IgD-negative memory B cell (primary cell): ENCODE data around the gene KLHL40. TPM values are rescaled to one million over a fixed set of nuclear protein-coding genes. Genes with fewer than 3 reads are reported as not detected.
A peak's percentile ranks its signal among the peaks of the same experiment; 100 is the strongest.
"Not testable (repeated sequence)": the region's sequence is repeated elsewhere in the genome, so short reads cannot be mapped to it uniquely, and the experiment has no call there.

Source experiments
- H3K27ac Mint-ChIP-seq, 3 donors: one replicate each; pipeline ENCODE4 v1.8.0; 2020 to 2022; ENCODE audit warnings: mild to moderate bottlenecking in 3 of 3, mixed read lengths in 3 of 3, moderate library complexity in 1 of 3
- H3K27me3 Mint-ChIP-seq: one replicate; pipeline ENCODE4 v1.8.0; 2021; ENCODE audit warnings: mixed read lengths
- H3K36me3 Mint-ChIP-seq: one replicate; pipeline ENCODE4 v1.8.0; 2020; ENCODE audit warnings: mild to moderate bottlenecking, mixed read lengths
- H3K4me1 Mint-ChIP-seq, 3 donors: one replicate each; pipeline ENCODE4 v1.8.0; 2020 to 2022; ENCODE audit warnings: mixed read lengths in 3 of 3, mild to moderate bottlenecking in 1 of 3
- H3K4me3 Mint-ChIP-seq, 4 donors: one replicate each; pipeline ENCODE4 v1.8.0; 2020 to 2022; ENCODE audit warnings: mild to moderate bottlenecking in 4 of 4, mixed read lengths in 4 of 4, moderate library complexity in 3 of 4
- H3K9me3 Mint-ChIP-seq, 3 donors: one replicate each; pipeline ENCODE4 v1.8.0; 2020 to 2021; ENCODE audit warnings: mixed read lengths in 3 of 3, mild to moderate bottlenecking in 1 of 3
- polyA plus RNA-seq: library from polyadenylated mRNA; unstranded; fragments of 300-500 nt; fragmentation: Illumina TruSeq; gene quantifications from one replicate; pipeline ENCODE4 v1.2.3, GENCODE V29; 2021

The KLHL40 gene
- polyA plus RNA-seq, 1 donor from 2014 or later, result not detected

GRCh38 chr3:42708611-42709151 is 23.3 kb downstream of the KLHL40 start:
- Mint-ChIP-seq H3K36me3 (no peaks in the 10 kb centered on the region), H3K4me1 (peaks cover 4 to 9% (median 6%) of the 10 kb centered on the region in 3 donors), H3K4me3 (no peak overlapping the region), H3K27me3 (peaks cover 4% of the 10 kb centered on the region), H3K9me3 (no peaks in the 10 kb centered on the region), H3K27ac (peak overlapping the region in 1 of 3 donors; percentile 83)

GRCh38 chr3:42709621-42710020 is 24.3 kb downstream of the KLHL40 start:
- Mint-ChIP-seq H3K4me3 (no peak overlapping the region), H3K4me1 (peaks cover 9 to 17% (median 12%) of the 10 kb centered on the region in 3 donors), H3K27me3 (peaks cover 4% of the 10 kb centered on the region), H3K9me3 (no peaks in the 10 kb centered on the region), H3K27ac (no peak overlapping the region), H3K36me3 (no peaks in the 10 kb centered on the region)

GRCh38 chr3:42710323-42711021 is 25.1 kb downstream of the KLHL40 start:
- Mint-ChIP-seq H3K9me3 (no peaks in the 10 kb centered on the region), H3K4me3 (no peak overlapping the region), H3K4me1 (peaks cover 9 to 17% (median 12%) of the 10 kb centered on the region in 3 donors)

GRCh38 chr3:42711491-42712343 is 26.4 kb downstream of the KLHL40 start:
- no peaks in the 10 kb centered on the region for H3K9me3 Mint-ChIP-seq
- peaks cover 4% of the 10 kb centered on the region for H3K27me3 Mint-ChIP-seq
- no peaks in the 10 kb centered on the region for H3K36me3 Mint-ChIP-seq
- no peak overlapping the region for H3K27ac Mint-ChIP-seq
- peaks cover 9 to 17% (median 12%) of the 10 kb centered on the region in 3 donors for H3K4me1 Mint-ChIP-seq
- H3K4me3 Mint-ChIP-seq, result no peak overlapping the region

More at GRCh38 chr3:42710323-42711021, 25.1 kb downstream of the KLHL40 start:
- Mint-ChIP-seq H3K27ac (no peak overlapping the region), H3K27me3 (peaks cover 4% of the 10 kb centered on the region), H3K36me3 (no peaks in the 10 kb centered on the region)

GRCh38 chr3:42712344-42712648 is 27.0 kb downstream of the KLHL40 start:
- H3K4me1 Mint-ChIP-seq, result peaks cover 9 to 17% (median 12%) of the 10 kb centered on the region in 3 donors
- H3K36me3 Mint-ChIP-seq, result no peaks in the 10 kb centered on the region
- H3K27ac Mint-ChIP-seq, result no peak overlapping the region
- H3K27me3 Mint-ChIP-seq, result peaks cover 3% of the 10 kb centered on the region
- H3K9me3 Mint-ChIP-seq, result no peaks in the 10 kb centered on the region
- H3K4me3 Mint-ChIP-seq, result peak overlapping the region in 1 of 4 donors; percentile 17

- peaks cover 9 to 17% (median 12%) of the 10 kb centered on the region in 3 donors for H3K4me1 Mint-ChIP-seq
- no peaks in the 10 kb centered on the region for H3K9me3 Mint-ChIP-seq
- no peaks in the 10 kb centered on the region for H3K36me3 Mint-ChIP-seq
- no peak overlapping the region for H3K27ac Mint-ChIP-seq
- peaks cover 3% of the 10 kb centered on the region for H3K27me3 Mint-ChIP-seq
- H3K4me3 Mint-ChIP-seq, result peak overlapping the region in 1 of 4 donors; percentile 69
Measured at GRCh38 chr3:42712688-42713372, 27.5 kb downstream of the KLHL40 start.

- no peak overlapping the region for H3K27ac Mint-ChIP-seq
- H3K27me3 Mint-ChIP-seq, result peaks cover 3% of the 10 kb centered on the region
- peaks cover 9 to 17% (median 12%) of the 10 kb centered on the region in 3 donors for H3K4me1 Mint-ChIP-seq
- no peak overlapping the region for H3K4me3 Mint-ChIP-seq
- H3K36me3 Mint-ChIP-seq, result no peaks in the 10 kb centered on the region
- no peaks in the 10 kb centered on the region for H3K9me3 Mint-ChIP-seq
Measured at GRCh38 chr3:42713747-42714146, 28.4 kb downstream of the KLHL40 start.

- Mint-ChIP-seq H3K4me1 (peaks cover 9 to 17% (median 12%) of the 10 kb centered on the region in 3 donors), H3K27me3 (peaks cover 3% of the 10 kb centered on the region), H3K9me3 (no peaks in the 10 kb centered on the region), H3K4me3 (no peak overlapping the region), H3K36me3 (no peaks in the 10 kb centered on the region), H3K27ac (no peak overlapping the region)
Measured at GRCh38 chr3:42714171-42714852, 29.0 kb downstream of the KLHL40 start.

GRCh38 chr3:42717306-42717705 is 32.0 kb downstream of the KLHL40 start:
- no peaks in the 10 kb centered on the region for H3K36me3 Mint-ChIP-seq
- H3K27ac Mint-ChIP-seq, result no peak overlapping the region

GRCh38 chr3:42718338-42718737 is 33.0 kb downstream of the KLHL40 start:
- H3K27ac Mint-ChIP-seq, result no peak overlapping the region
- H3K4me3 Mint-ChIP-seq, result no peak overlapping the region
- H3K4me1 Mint-ChIP-seq, result peaks cover 8 to 12% (median 9%) of the 10 kb centered on the region in 3 donors
- peaks cover 10% of the 10 kb centered on the region for H3K27me3 Mint-ChIP-seq
- H3K9me3 Mint-ChIP-seq, result peaks cover 0 to 2% (median 0%) of the 10 kb centered on the region in 3 donors
- no peaks in the 10 kb centered on the region for H3K36me3 Mint-ChIP-seq

More at GRCh38 chr3:42717306-42717705, 32.0 kb downstream of the KLHL40 start:
- H3K9me3 Mint-ChIP-seq, result peaks cover 0 to 2% (median 0%) of the 10 kb centered on the region in 3 donors
- H3K27me3 Mint-ChIP-seq, result peaks cover 12% of the 10 kb centered on the region
- H3K4me3 Mint-ChIP-seq, result no peak overlapping the region
- peaks cover 9 to 17% (median 12%) of the 10 kb centered on the region in 3 donors for H3K4me1 Mint-ChIP-seq

GRCh38 chr3:42719002-42719401 is 33.7 kb downstream of the KLHL40 start:
- Mint-ChIP-seq H3K4me3 (no peak overlapping the region), H3K27me3 (peaks cover 10% of the 10 kb centered on the region), H3K9me3 (peaks cover 0 to 2% (median 0%) of the 10 kb centered on the region in 3 donors), H3K36me3 (no peaks in the 10 kb centered on the region), H3K27ac (no peak overlapping the region), H3K4me1 (peaks cover 3 to 5% (median 4%) of the 10 kb centered on the region in 3 donors)

GRCh38 chr3:42720126-42720525 is 34.8 kb downstream of the KLHL40 start:
- Mint-ChIP-seq H3K27ac (no peak overlapping the region), H3K9me3 (peaks cover 0 to 2% (median 0%) of the 10 kb centered on the region in 3 donors), H3K4me3 (no peak overlapping the region), H3K4me1 (no peaks in the 10 kb centered on the region), H3K36me3 (no peaks in the 10 kb centered on the region), H3K27me3 (peaks cover 10% of the 10 kb centered on the region)

GRCh38 chr3:42721690-42722089 is 36.4 kb downstream of the KLHL40 start:
- H3K4me1 Mint-ChIP-seq, result no peaks in the 10 kb centered on the region

GRCh38 chr3:42722442-42722841 is 37.1 kb downstream of the KLHL40 start:
- not testable (repeated sequence) for H3K9me3 Mint-ChIP-seq, H3K27me3 Mint-ChIP-seq, H3K4me1 Mint-ChIP-seq, H3K27ac Mint-ChIP-seq, H3K36me3 Mint-ChIP-seq, H3K4me3 Mint-ChIP-seq

More at GRCh38 chr3:42721690-42722089, 36.4 kb downstream of the KLHL40 start:
- H3K27ac Mint-ChIP-seq, result peak overlapping the region in 1 of 3 donors; percentile 60
- peaks cover 0 to 2% (median 0%) of the 10 kb centered on the region in 3 donors for H3K9me3 Mint-ChIP-seq
- no peak overlapping the region for H3K4me3 Mint-ChIP-seq
- H3K27me3 Mint-ChIP-seq, result peaks cover 10% of the 10 kb centered on the region
- no peaks in the 10 kb centered on the region for H3K36me3 Mint-ChIP-seq
